HEK293 (cell line): ENCODE results near the gene FCN3.
A peak's percentile ranks its signal among the peaks of the same experiment; 100 is the strongest.

Source experiments
- BCL11B ChIP-seq: fragments of 450-650 bp; formaldehyde crosslinking; IDR thresholded peaks from 2 replicates; pipeline ENCODE4 v1.5.1; 2016; ENCODE audit warnings: low read depth, missing biosample characterization, missing genetic modification characterization
- EGR2 ChIP-seq: fragments of 450-650 bp; formaldehyde crosslinking; IDR thresholded peaks from 2 replicates; pipeline ENCODE4 v1.5.1; 2016; ENCODE audit warnings: low read depth, missing biosample characterization, missing genetic modification characterization
- HIC1 ChIP-seq: fragments of 450-650 bp; formaldehyde crosslinking; IDR thresholded peaks from 2 replicates; pipeline ENCODE4 v1.5.1; 2016; ENCODE audit warnings: missing biosample characterization, missing genetic modification characterization
- HOXD13 ChIP-seq: sonication (generic); formaldehyde crosslinking; IDR thresholded peaks from 2 replicates; pipeline ENCODE4 v1.8.0; 2022; ENCODE audit warnings: missing genetic modification reagents, borderline replicate concordance
- KLF10 ChIP-seq: fragments of 450-650 bp; IDR thresholded peaks from 2 replicates; pipeline ENCODE4 v1.5.1; 2018; ENCODE audit warnings: missing biosample characterization, mild to moderate bottlenecking, missing genetic modification characterization
- KLF7 ChIP-seq: fragments of 450-650 bp; formaldehyde crosslinking; IDR thresholded peaks from 2 replicates; pipeline ENCODE4 v1.5.1; 2016; ENCODE audit warnings: missing biosample characterization, missing genetic modification characterization, borderline replicate concordance
- ZFP37 ChIP-seq: fragments of 450-650 bp; formaldehyde crosslinking; IDR thresholded peaks from 2 replicates; pipeline ENCODE4 v1.5.1; 2016; ENCODE audit warnings: missing biosample characterization, missing genetic modification characterization
- ZNF10 ChIP-seq: fragments of 450-650 bp; formaldehyde crosslinking; IDR thresholded peaks from 2 replicates; pipeline ENCODE4 v1.5.1; 2017; ENCODE audit warnings: missing biosample characterization, missing genetic modification characterization
- ZNF112 ChIP-seq: fragments of 450-650 bp; formaldehyde crosslinking; IDR thresholded peaks from 2 replicates; pipeline ENCODE4 v1.5.0; 2017; ENCODE audit warnings: missing biosample characterization, missing genetic modification characterization
- ZNF140 ChIP-seq: fragments of 450-650 bp; formaldehyde crosslinking; IDR thresholded peaks from 2 replicates; pipeline ENCODE4 v1.5.1; 2016; ENCODE audit warnings: missing biosample characterization, missing genetic modification characterization
- ZNF146 ChIP-seq: fragments of 450-650 bp; formaldehyde crosslinking; IDR thresholded peaks from 2 replicates; pipeline ENCODE4 v1.5.1; 2016; ENCODE audit warnings: missing biosample characterization, missing genetic modification characterization
- ZNF2 ChIP-seq: fragments of 450-650 bp; formaldehyde crosslinking; IDR thresholded peaks from 2 replicates; pipeline ENCODE4 v1.5.1; 2016; ENCODE audit warnings: missing biosample characterization, missing genetic modification characterization
- ZNF214 ChIP-seq: fragments of 450-650 bp; formaldehyde crosslinking; IDR thresholded peaks from 2 replicates; pipeline ENCODE4 v1.5.1; 2017; ENCODE audit warnings: missing biosample characterization, mild to moderate bottlenecking, missing genetic modification characterization, borderline replicate concordance
- ZNF324 ChIP-seq: fragments of 450-650 bp; formaldehyde crosslinking; IDR thresholded peaks from 2 replicates; pipeline ENCODE4 v1.5.1; 2016; ENCODE audit warnings: missing biosample characterization, missing genetic modification characterization
- ZNF426 ChIP-seq: fragments of 450-650 bp; formaldehyde crosslinking; IDR thresholded peaks from 2 replicates; pipeline ENCODE4 v1.5.1; 2017; ENCODE audit warnings: missing biosample characterization, missing genetic modification characterization, mild to moderate bottlenecking, inconsistent platforms, moderate library complexity
- ZNF433 ChIP-seq: fragments of 450-650 bp; formaldehyde crosslinking; IDR thresholded peaks from 2 replicates; pipeline ENCODE4 v1.5.1; 2016; ENCODE audit warnings: missing biosample characterization, missing genetic modification characterization, low read depth
- ZNF549 ChIP-seq: fragments of 450-650 bp; IDR thresholded peaks from 2 replicates; pipeline ENCODE4 v1.5.1; 2018; ENCODE audit warnings: missing biosample characterization, missing genetic modification characterization, mild to moderate bottlenecking, inconsistent platforms, moderate library complexity
- ZNF555 ChIP-seq: fragments of 450-650 bp; formaldehyde crosslinking; conservative IDR thresholded peaks from 2 replicates; pipeline ENCODE4 v1.5.1; 2017; ENCODE audit warnings: missing biosample characterization, mild to moderate bottlenecking, missing genetic modification characterization, inconsistent platforms
- ZNF626 ChIP-seq: fragments of 450-650 bp; sonication (Bioruptor Pico); formaldehyde crosslinking; IDR thresholded peaks from 2 replicates; pipeline ENCODE4 v1.5.1; 2018; ENCODE audit warnings: missing biosample characterization, missing genetic modification characterization, inconsistent platforms
- TF ChIP-seq, protein P1 (sequence below): fragments of 450-650 bp; formaldehyde crosslinking; IDR thresholded peaks from 2 replicates; pipeline ENCODE4 v1.5.1; 2016; ENCODE audit warnings: missing biosample characterization, missing genetic modification characterization, borderline replicate concordance
- TF ChIP-seq, protein P2 (sequence below): fragments of 450-650 bp; formaldehyde crosslinking; IDR thresholded peaks from 2 replicates; pipeline ENCODE4 v1.5.1; 2016; ENCODE audit warnings: missing biosample characterization, missing genetic modification characterization, low read depth
- TF ChIP-seq, protein P3 (sequence below): fragments of 450-650 bp; formaldehyde crosslinking; IDR thresholded peaks from 2 replicates; pipeline ENCODE4 v1.5.1; 2016; ENCODE audit warnings: missing biosample characterization, missing genetic modification characterization
- TF ChIP-seq, protein P4 (sequence below): fragments of 450-650 bp; formaldehyde crosslinking; IDR thresholded peaks from 2 replicates; pipeline ENCODE4 v1.5.1; 2016; ENCODE audit warnings: missing biosample characterization, missing genetic modification characterization

The FCN3 gene

DNA sequence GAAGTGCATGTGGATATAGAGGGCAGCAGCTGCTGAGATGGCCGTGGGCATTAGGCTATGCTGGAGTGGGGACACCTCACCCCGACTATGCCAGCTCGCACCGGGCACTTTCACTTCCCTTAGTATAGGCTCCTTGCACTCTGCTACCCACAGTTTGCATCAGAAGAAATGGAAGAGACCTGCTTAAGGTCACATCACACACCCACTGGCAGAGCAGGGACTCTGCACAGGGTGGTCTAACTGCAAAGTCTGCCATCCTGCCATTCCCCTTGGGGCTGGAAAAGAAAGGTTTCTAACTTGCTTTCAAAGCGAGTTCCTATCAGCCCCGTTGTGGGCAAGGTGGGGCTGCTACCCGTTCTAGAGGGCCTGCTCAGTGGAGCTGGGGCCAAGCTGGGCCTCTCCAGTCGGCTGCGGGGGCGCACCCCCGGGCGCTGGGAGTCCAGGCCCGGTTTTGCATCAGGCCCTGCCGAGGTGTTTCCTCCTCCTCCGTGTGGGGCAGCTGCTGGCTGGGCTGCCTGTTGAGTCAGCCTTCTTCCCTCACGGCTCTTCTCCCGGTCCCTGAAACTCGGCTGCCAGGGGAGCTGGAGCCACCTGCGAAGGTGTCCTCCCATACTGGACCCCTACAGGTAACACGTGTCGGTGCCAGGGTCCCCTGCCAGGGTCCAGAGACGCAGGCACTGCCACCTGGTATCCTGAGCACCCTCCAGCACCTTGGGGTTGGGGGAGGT, 32.9 kb downstream of the FCN3 start, which contains the start of gene SYTL1 (continued):
- TF ChIP-seq HIC1 (tag by site-specific recombination): peak; percentile 51; the same call in 1 of the 2 replicates
- TF ChIP-seq BCL11B (tag by site-specific recombination): no peak
- TF ChIP-seq ZNF2 (tag by site-specific recombination): peak; percentile 65; the same call in 1 of the 2 replicates
- TF ChIP-seq ZNF324 (tag by site-specific recombination): peak; percentile 57; the same call in 1 of the 2 replicates
- TF ChIP-seq, protein P1, sequence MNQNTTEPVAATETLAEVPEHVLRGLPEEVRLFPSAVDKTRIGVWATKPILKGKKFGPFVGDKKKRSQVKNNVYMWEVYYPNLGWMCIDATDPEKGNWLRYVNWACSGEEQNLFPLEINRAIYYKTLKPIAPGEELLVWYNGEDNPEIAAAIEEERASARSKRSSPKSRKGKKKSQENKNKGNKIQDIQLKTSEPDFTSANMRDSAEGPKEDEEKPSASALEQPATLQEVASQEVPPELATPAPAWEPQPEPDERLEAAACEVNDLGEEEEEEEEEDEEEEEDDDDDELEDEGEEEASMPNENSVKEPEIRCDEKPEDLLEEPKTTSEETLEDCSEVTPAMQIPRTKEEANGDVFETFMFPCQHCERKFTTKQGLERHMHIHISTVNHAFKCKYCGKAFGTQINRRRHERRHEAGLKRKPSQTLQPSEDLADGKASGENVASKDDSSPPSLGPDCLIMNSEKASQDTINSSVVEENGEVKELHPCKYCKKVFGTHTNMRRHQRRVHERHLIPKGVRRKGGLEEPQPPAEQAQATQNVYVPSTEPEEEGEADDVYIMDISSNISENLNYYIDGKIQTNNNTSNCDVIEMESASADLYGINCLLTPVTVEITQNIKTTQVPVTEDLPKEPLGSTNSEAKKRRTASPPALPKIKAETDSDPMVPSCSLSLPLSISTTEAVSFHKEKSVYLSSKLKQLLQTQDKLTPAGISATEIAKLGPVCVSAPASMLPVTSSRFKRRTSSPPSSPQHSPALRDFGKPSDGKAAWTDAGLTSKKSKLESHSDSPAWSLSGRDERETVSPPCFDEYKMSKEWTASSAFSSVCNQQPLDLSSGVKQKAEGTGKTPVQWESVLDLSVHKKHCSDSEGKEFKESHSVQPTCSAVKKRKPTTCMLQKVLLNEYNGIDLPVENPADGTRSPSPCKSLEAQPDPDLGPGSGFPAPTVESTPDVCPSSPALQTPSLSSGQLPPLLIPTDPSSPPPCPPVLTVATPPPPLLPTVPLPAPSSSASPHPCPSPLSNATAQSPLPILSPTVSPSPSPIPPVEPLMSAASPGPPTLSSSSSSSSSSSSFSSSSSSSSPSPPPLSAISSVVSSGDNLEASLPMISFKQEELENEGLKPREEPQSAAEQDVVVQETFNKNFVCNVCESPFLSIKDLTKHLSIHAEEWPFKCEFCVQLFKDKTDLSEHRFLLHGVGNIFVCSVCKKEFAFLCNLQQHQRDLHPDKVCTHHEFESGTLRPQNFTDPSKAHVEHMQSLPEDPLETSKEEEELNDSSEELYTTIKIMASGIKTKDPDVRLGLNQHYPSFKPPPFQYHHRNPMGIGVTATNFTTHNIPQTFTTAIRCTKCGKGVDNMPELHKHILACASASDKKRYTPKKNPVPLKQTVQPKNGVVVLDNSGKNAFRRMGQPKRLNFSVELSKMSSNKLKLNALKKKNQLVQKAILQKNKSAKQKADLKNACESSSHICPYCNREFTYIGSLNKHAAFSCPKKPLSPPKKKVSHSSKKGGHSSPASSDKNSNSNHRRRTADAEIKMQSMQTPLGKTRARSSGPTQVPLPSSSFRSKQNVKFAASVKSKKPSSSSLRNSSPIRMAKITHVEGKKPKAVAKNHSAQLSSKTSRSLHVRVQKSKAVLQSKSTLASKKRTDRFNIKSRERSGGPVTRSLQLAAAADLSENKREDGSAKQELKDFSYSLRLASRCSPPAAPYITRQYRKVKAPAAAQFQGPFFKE: no peak
- no peak for TF ChIP-seq ZNF626 (tag by site-specific recombination)
- TF ChIP-seq KLF7 (tag by site-specific recombination): peak; percentile 31; the same call in 1 of the 2 replicates
- no peak for TF ChIP-seq ZNF140 (tag by site-specific recombination)
- TF ChIP-seq ZNF433: no peak
- TF ChIP-seq, protein P2, sequence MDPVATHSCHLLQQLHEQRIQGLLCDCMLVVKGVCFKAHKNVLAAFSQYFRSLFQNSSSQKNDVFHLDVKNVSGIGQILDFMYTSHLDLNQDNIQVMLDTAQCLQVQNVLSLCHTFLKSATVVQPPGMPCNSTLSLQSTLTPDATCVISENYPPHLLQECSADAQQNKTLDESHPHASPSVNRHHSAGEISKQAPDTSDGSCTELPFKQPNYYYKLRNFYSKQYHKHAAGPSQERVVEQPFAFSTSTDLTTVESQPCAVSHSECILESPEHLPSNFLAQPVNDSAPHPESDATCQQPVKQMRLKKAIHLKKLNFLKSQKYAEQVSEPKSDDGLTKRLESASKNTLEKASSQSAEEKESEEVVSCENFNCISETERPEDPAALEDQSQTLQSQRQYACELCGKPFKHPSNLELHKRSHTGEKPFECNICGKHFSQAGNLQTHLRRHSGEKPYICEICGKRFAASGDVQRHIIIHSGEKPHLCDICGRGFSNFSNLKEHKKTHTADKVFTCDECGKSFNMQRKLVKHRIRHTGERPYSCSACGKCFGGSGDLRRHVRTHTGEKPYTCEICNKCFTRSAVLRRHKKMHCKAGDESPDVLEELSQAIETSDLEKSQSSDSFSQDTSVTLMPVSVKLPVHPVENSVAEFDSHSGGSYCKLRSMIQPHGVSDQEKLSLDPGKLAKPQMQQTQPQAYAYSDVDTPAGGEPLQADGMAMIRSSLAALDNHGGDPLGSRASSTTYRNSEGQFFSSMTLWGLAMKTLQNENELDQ (tag by site-specific recombination): no peak
- TF ChIP-seq ZNF112 (tag by site-specific recombination): no peak
- no peak for TF ChIP-seq ZNF10
- no peak for TF ChIP-seq ZNF214 (tag by site-specific recombination)
- TF ChIP-seq EGR2 (tag by site-specific recombination): peak; percentile 95
- TF ChIP-seq ZNF555 (tag by site-specific recombination): no peak
- TF ChIP-seq ZNF549 (tag by site-specific recombination): no peak
- peak; percentile 70; the same call in 1 of the 2 replicates for TF ChIP-seq KLF10 (tag by site-specific recombination)
- TF ChIP-seq ZNF146: no peak
- no peak for TF ChIP-seq ZNF426 (tag by site-specific recombination)
- no peak for TF ChIP-seq HOXD13 (CRISPR knock-in tag)
- TF ChIP-seq, protein P3, sequence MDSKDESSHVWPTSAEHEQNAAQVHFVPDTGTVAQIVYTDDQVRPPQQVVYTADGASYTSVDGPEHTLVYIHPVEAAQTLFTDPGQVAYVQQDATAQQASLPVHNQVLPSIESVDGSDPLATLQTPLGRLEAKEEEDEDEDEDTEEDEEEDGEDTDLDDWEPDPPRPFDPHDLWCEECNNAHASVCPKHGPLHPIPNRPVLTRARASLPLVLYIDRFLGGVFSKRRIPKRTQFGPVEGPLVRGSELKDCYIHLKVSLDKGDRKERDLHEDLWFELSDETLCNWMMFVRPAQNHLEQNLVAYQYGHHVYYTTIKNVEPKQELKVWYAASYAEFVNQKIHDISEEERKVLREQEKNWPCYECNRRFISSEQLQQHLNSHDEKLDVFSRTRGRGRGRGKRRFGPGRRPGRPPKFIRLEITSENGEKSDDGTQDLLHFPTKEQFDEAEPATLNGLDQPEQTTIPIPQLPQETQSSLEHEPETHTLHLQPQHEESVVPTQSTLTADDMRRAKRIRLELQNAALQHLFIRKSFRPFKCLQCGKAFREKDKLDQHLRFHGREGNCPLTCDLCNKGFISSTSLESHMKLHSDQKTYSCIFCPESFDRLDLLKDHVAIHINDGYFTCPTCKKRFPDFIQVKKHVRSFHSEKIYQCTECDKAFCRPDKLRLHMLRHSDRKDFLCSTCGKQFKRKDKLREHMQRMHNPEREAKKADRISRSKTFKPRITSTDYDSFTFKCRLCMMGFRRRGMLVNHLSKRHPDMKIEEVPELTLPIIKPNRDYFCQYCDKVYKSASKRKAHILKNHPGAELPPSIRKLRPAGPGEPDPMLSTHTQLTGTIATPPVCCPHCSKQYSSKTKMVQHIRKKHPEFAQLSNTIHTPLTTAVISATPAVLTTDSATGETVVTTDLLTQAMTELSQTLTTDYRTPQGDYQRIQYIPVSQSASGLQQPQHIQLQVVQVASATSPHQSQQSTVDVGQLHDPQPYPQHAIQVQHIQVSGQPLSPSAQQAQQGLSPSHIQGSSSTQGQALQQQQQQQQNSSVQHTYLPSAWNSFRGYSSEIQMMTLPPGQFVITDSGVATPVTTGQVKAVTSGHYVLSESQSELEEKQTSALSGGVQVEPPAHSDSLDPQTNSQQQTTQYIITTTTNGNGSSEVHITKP (tag by site-specific recombination): peak; percentile 88
- TF ChIP-seq, protein P4, sequence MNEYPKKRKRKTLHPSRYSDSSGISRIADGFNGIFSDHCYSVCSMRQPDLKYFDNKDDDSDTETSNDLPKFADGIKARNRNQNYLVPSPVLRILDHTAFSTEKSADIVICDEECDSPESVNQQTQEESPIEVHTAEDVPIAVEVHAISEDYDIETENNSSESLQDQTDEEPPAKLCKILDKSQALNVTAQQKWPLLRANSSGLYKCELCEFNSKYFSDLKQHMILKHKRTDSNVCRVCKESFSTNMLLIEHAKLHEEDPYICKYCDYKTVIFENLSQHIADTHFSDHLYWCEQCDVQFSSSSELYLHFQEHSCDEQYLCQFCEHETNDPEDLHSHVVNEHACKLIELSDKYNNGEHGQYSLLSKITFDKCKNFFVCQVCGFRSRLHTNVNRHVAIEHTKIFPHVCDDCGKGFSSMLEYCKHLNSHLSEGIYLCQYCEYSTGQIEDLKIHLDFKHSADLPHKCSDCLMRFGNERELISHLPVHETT (tag by site-specific recombination): peak; percentile 57; the same call in 1 of the 2 replicates
- TF ChIP-seq ZFP37 (tag by site-specific recombination): peak; percentile 44; the same call in 1 of the 2 replicates
